ENCODE measurements around the gene SULT2B1. TPM values are rescaled to one million over a fixed set of nuclear protein-coding genes. Genes with fewer than 3 reads are reported as not detected.

Gene SULT2B1
- total and polyA plus RNA-seq, 2 donors (not counting 1 experiment from before 2014, with no cell fraction given) = 0.10 to 0.33 TPM

GRCh38 chr19:48539503-48540096, 12.4 kb upstream of the SULT2B1 start:
- Histone ChIP-seq H3K4me2 (ENCODE audit: extremely low read depth, insufficient read depth, low read length) (no peak overlapping the region), H3K9ac (ENCODE audit: insufficient read depth, low read length) (no peak overlapping the region), H3K4me1 (ENCODE audit: control insufficient read depth, extremely low read depth, insufficient read depth, low read length) (no peaks in the 10 kb centered on the region), H3K4me3 (replicated peaks in 1 of 4; ENCODE audit: control extremely low read depth in 1 of 4, insufficient read depth in 1 of 4, low read depth in 3 of 4, low read length in 4 of 4) (no peak overlapping the region), H3K79me2 (ENCODE audit: control insufficient read depth, insufficient read depth, low read length) (no peaks in the 10 kb centered on the region), H3K27me3 (ENCODE audit: control insufficient read depth, insufficient read depth, low read length) (no peaks in the 10 kb centered on the region), H3K36me3 (ENCODE audit: control insufficient read depth, insufficient read depth, low read length) (no peaks in the 10 kb centered on the region), H3K27ac (ENCODE audit: insufficient read depth, low read length) (no peak overlapping the region), H3K9me3 (ENCODE audit: control insufficient read depth, insufficient read depth, low read depth, low read length) (no peaks in the 10 kb centered on the region), H2AFZ (ENCODE audit: low read length) (no peak overlapping the region), H4K20me1 (ENCODE audit: control insufficient read depth, extremely low read depth, insufficient read depth, low read length) (no peaks in the 10 kb centered on the region)
- peak; percentile 53 to 62 for DNase-seq (ENCODE audit: low read depth in 2 of 2)
- TF ChIP-seq CTCF (conservative IDR thresholded peaks at IDR 0.05 in 1 of 2, IDR thresholded peaks at IDR 0.05 in 1 of 2; ENCODE audit: low read depth in 1 of 2, low read length in 2 of 2) = no peak
- no peak for TF ChIP-seq EZH2 (IDR thresholded peaks at IDR 0.05; ENCODE audit: low read length, missing control alignments)

- H3K9me3 ChIP-seq (ENCODE audit: control insufficient read depth, insufficient read depth, low read depth, low read length) = no peaks in the 10 kb centered on the region
- H3K36me3 ChIP-seq (ENCODE audit: control insufficient read depth, insufficient read depth, low read length) = no peaks in the 10 kb centered on the region
- DNase-seq (ENCODE audit: low read depth in 2 of 2) = no peak
- no peaks in the 10 kb centered on the region for H4K20me1 ChIP-seq (ENCODE audit: control insufficient read depth, extremely low read depth, insufficient read depth, low read length)
- no peak overlapping the region for H3K4me2 ChIP-seq (ENCODE audit: extremely low read depth, insufficient read depth, low read length)
- no peak for TF ChIP-seq CTCF (conservative IDR thresholded peaks at IDR 0.05 in 1 of 2, IDR thresholded peaks at IDR 0.05 in 1 of 2; ENCODE audit: low read depth in 1 of 2, low read length in 2 of 2)
- no peak for TF ChIP-seq EZH2 (IDR thresholded peaks at IDR 0.05; ENCODE audit: low read length, missing control alignments)
- H2AFZ ChIP-seq (ENCODE audit: low read length) = peak overlapping the region; percentile 13
- no peaks in the 10 kb centered on the region for H3K4me1 ChIP-seq (ENCODE audit: control insufficient read depth, extremely low read depth, insufficient read depth, low read length)
- H3K9ac ChIP-seq (ENCODE audit: insufficient read depth, low read length) = no peak overlapping the region
- no peaks in the 10 kb centered on the region for H3K27me3 ChIP-seq (ENCODE audit: control insufficient read depth, insufficient read depth, low read length)
- no peak overlapping the region for H3K27ac ChIP-seq (ENCODE audit: insufficient read depth, low read length)
- no peak overlapping the region for H3K4me3 ChIP-seq (replicated peaks in 1 of 4; ENCODE audit: control extremely low read depth in 1 of 4, insufficient read depth in 1 of 4, low read depth in 3 of 4, low read length in 4 of 4)
- no peaks in the 10 kb centered on the region for H3K79me2 ChIP-seq (ENCODE audit: control insufficient read depth, insufficient read depth, low read length)
Measured at GRCh38 chr19:48540110-48540509, 11.9 kb upstream of the SULT2B1 start.

GRCh38 chr19:48541813-48542212, 10.2 kb upstream of the SULT2B1 start:
- Histone ChIP-seq H3K9me3 (ENCODE audit: control insufficient read depth, insufficient read depth, low read depth, low read length) (no peaks in the 10 kb centered on the region), H2AFZ (ENCODE audit: low read length) (no peak overlapping the region), H3K4me2 (ENCODE audit: extremely low read depth, insufficient read depth, low read length) (no peak overlapping the region), H3K27ac (ENCODE audit: insufficient read depth, low read length) (no peak overlapping the region), H3K79me2 (ENCODE audit: control insufficient read depth, insufficient read depth, low read length) (no peaks in the 10 kb centered on the region), H3K4me1 (ENCODE audit: control insufficient read depth, extremely low read depth, insufficient read depth, low read length) (no peaks in the 10 kb centered on the region), H3K9ac (ENCODE audit: insufficient read depth, low read length) (no peak overlapping the region), H4K20me1 (ENCODE audit: control insufficient read depth, extremely low read depth, insufficient read depth, low read length) (no peaks in the 10 kb centered on the region), H3K27me3 (ENCODE audit: control insufficient read depth, insufficient read depth, low read length) (no peaks in the 10 kb centered on the region), H3K4me3 (replicated peaks in 1 of 4; ENCODE audit: control extremely low read depth in 1 of 4, insufficient read depth in 1 of 4, low read depth in 3 of 4, low read length in 4 of 4) (no peak overlapping the region), H3K36me3 (ENCODE audit: control insufficient read depth, insufficient read depth, low read length) (no peaks in the 10 kb centered on the region)
- DNase-seq (ENCODE audit: low read depth in 2 of 2) = no peak
- TF ChIP-seq EZH2 (IDR thresholded peaks at IDR 0.05; ENCODE audit: low read length, missing control alignments) (no peak), CTCF (conservative IDR thresholded peaks at IDR 0.05 in 1 of 2, IDR thresholded peaks at IDR 0.05 in 1 of 2; ENCODE audit: low read depth in 1 of 2, low read length in 2 of 2) (no peak)

Data from fibroblast of lung (primary cell).